HG03565 (cell line): ENCODE results near the gene PATJ.

Experiments
- ATAC-seq: cut with Tn5 transposase; IDR thresholded peaks from one replicate; pipeline ENCODE4 v1.9.1; 2021; ENCODE audit warnings: mild to moderate bottlenecking, moderate library complexity; ENCODE audit not compliant: unreplicated experiment

PATJ gene

DNA sequence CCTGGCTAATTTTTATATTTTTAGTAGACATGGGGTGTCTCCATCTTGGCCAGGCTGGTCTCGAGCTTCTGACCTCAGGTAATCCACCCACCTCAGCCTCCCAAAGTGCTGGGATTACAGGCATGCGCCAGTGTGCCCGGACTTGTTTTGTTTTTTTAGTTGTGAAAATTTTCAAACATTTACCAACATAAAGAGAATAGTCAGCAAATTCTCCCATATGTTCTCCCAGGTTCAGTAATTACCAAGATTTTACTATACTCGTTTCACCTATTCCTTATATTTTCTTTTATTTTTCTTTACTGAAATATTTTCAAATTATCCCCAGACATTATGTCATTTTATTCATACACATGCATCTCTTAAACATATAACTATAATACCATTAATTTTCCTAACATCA lies 234.3 kb downstream of the PATJ start:
- ATAC-seq: no peak

DNA sequence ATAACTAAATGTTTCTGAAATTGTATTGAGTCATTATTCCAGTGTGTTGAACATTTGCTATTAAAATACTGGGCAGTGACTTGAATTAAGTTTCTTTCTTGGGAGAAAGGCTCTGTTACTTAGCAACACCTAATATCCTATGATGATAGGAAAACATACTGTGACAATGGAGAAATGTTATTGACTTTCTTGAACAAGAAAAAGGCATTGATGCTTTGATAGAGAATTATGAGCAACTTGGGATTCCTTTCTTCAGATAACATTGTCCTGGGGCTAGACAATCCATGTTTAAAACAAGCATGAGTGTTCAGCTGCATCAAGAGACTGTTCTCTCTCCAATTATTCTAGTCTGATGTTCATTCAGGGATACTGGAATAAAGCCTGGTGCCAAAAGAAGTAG lies 236.5 kb downstream of the PATJ start:
- ATAC-seq: no peak

DNA sequence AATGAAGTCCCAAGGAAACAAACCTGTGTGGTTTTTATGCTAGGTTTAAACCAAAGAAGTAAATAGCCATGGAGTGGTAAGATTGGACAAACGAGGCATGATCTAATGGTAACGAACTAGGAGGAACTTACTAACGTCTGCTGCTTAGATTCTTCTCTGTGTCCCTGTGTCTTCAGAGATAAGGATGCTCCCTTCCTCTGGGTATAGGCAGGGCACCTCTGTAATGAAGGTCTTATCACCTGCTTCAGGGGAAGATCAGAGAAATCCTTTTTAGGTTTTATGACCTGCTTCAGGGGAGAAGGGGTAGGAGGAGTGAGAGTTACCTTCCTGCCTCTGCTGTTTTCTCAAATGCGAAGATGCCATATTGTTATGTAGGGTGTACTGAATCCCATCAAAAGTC lies 237.4 kb downstream of the PATJ start:
- no peak for ATAC-seq

DNA sequence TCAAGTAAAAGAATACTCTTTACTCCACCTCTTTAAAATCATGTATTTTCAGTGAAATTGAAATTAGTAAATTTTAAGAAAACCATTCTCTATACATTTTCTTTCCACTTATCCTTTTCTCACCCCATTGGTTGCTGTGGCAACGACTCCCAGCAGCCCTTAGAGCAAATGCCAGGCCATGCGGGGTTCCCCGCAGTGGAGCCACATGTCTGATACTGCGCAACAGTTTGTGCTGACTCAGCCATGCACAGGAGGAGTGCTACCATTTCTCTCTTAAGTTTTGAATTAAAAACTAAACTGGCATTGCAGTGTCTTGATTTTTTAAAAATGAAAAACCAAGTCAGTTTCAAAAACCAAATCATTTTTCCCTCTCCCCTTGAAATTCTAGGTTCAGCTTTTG lies 238.3 kb downstream of the PATJ start:
- no peak for ATAC-seq

DNA sequence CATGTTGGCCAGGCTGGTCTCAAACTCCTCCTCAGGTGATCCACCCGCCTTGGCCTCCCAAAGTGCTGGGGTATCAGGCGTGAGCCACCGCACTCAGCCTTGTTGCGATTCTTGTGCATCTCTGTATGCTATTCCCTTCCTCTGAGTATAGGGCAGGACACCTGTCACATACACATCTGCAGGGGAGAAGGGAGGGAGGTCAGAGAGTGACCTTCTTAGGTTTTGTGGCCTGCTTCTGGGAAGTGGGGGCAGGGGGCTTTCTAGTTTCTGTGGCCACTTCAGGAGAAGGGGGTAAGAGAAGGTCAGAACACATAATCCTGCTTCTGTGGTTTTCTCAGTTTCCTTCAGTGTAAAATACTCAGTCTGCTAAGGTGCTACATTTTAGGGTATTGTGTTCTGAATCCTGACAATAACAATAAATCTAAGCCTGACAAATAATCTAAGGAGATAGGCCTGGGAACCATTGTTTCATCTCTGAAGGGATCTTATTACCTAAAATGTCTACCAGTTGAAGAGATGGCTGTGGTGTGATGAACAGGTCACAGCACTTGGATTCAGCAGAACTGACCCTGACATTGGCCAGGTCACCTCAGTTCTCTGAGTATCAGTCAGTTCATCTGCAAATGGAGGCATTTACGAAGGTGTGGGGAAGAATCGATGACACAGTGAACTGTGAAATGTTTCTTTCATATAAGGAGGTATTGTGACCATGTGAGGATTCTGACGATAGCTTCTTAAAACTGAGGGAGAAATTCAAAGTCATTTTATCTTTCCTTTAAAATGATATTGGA lies 239.8 kb downstream of the PATJ start:
- no peak for ATAC-seq

DNA sequence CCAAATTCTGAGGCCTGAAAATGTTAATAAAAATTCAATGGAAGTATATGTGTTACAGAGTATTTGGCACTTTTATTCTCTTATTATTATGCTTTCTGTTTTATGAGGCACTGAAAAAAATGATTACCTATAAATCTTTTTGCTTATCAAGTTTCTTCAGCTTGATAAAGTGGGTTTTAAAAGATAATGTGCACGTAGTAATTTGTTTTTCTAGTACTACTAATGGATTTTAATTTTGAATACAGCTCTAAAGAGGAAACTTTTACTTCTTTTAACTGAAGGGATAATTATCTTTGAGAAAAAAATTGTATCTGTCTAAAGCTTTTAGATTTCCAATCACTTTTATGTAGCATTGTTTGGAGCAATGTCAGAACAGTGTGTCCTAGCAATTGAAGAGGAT lies 241.0 kb downstream of the PATJ start:
- no peak for ATAC-seq

DNA sequence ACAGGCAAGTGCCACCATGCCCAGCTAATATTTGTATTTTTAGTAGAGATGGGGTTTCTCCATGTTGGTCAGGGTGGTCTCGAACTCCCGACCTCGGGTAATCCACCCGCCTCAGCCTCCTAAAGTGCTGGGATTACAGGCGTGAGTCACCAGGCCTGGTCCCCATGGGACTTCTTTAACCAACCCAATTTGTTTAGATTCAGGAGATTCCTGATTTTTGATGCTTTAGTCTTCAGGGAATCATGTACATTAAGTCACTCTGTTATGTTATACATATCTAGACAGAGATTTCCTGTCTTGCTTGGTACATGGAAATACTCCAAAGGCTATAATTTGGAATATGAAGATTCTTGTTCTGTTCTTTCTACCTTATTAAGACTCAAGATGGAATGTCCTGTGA lies 250.0 kb downstream of the PATJ start:
- ATAC-seq: no peak

DNA sequence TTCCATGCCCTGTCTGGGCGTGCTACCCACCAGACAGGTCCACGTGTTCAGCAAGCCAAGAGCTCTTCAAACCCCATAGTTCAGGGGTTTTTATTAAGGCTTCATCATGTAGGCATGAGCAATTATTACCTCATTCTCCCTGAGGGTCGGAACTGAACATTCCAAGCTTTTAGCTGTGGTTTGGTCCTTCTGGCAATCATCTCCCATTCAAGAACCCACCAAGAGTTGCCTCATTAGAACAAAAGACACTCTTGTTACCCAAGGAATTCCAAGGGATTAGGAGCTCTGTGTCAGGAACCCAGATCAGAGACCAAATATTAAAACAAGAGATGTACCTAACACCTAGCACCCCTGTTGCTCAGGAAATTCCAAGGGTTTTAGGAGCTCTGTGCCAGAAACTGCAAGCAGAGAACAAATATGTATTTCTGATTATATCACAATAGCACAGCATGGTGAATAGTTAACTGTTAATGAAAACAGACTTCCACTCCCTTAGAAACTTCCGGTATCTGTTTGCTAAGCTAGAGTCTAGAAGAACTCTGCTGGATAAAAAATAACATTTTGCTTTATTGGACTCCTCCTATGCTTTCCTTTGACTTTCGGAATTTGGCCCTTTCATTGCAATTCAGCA lies 251.2 kb downstream of the PATJ start:
- ATAC-seq: no peak

DNA sequence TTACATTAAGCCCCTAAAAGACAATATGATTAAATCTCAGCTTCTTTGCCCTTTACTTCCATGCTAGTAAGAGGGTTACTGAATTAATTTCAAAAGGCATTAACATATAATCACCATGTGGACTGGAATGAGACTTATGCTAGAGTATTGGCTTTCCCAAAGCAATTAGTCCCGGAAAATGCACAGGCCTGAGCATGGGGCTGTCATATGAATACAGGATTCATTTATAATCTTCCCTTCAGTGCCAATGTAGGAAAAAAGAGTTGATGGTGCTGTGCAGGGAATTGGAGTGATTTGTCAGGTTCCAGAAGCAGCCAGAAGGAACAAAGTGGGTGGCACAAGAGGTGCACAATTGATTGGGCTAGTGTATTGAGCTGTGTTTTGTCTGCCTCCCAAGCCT lies 253.4 kb downstream of the PATJ start:
- ATAC-seq: no peak

DNA sequence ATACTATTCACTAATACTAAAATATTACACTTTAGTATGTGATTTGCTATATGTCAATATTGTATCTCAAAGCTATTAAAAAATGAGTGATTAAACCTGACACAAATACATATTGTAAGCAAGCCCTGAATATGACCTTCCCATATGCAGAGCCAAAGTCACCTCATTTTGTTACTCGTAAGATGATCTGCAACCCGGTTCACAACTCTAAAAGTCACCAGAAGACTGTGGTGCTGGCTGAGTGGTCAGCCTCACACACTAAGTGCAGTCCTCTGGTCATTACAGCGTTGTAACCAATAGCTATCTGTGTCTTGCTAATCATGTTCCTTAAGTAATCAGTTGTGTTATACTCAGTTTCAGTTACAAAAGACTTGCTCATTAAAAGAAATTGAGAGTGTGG lies 254.8 kb downstream of the PATJ start:
- ATAC-seq: no peak

DNA sequence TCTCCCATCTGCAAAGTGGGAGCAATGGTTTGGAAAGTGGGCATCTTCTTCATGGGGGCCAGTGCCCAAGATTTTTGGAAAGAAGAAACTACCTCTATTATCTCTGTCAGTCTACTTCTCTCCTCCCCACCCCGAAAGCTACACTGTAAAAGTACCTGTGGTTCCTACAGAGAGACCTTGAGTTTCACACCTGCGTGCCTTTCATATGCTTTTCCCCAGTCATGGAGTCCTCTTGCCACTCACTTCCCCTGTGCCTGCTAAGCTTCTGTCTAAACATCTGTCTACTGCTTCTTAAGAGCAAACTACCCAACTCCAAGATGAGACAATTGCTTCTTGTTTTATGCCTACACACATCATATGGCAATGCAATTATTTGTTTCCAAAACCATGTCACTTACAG lies 261.5 kb downstream of the PATJ start:
- no peak for ATAC-seq

DNA sequence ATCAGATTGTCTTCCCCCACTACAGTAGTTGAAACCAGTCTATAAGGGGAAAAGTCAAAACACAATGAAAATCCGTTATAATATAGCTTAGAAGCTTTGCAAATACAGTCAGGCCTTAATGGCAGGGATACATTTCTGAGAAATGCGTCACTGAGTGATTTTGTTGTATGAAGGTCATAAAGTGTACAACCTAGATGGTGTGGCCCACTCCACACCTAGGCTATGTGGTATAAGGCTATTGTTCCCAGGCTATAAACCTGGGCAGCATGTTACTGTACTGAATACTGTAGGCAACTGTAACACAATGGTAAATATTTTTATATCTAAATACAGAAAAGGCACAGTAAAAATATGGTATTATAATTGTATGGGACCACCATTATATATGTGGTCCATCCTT lies 264.4 kb downstream of the PATJ start:
- ATAC-seq: no peak

DNA sequence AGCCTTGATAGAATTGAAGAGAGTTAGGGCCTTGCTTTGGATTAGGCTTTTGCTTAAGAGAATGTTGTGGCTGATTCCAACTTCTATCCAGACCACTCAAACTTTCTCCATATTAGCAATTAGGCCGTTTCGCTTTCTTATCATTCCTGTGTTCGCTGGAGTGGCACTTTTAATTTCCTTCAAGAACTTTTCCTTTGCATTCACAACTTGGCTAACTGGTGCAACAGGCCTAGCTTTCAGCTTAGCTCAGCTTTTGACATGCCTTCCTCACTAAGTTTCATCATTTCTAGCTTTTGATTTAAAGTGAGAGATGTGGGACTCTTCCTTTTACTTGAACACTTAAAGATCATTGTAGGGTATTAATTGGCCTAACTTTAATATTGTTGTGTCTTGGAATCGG lies 268.7 kb downstream of the PATJ start:
- no peak for ATAC-seq

DNA sequence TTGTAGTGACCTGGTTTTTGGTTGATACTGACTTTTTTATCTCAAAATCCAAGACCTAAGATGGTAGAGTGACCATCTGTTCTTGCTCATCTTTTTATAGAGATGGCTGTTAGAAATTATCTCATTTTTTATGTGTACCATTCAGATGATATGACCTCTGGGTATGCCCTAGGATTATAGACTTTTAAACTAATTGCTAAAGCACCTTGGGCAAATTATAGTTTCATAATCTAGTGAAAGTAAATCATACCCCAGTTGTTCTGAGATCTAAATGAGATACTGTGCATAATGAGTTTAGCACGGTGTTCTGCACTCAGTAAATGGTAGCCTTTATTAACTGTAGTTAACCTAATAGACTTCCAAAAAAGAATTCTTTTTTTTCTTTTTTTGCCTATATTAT lies 269.8 kb downstream of the PATJ start:
- no peak for ATAC-seq

DNA sequence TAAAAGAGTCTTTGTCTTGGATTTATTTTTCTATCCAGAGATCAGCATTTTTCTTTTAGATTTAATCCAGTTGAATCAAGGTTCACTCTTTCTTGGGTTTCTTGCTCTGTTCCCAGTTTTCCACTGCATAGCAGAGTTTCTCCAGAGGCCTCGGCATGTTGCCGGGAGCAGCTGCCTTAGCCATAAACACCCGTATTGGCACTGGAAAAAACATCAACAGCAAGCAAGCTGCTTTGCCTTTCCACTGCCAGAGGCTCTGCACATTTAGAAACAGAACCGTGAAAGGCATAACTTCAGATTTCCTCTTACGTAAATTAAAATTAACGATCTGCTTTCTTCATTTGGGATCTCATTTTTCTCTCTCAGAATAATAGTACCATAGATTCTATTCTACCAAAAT lies 270.6 kb downstream of the PATJ start:
- no peak for ATAC-seq

DNA sequence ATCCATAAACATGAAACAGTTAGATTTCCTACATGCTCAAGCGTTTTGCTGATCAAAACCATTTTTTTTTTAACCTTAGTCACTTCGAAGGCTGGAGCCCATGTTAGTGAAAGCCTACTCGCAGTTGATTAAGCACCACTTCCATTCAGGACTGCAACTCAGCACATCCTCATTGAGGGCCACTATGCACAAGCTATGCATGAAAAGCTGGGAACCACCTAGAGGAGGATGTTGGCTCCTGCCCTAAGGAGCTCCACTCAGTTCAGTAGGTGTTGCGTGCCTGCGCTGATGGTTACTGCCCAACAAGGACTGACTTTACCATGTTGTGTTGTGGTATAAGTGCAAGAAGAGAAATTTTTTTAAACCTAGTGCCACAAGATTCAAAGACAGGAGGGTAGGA lies 271.0 kb downstream of the PATJ start:
- ATAC-seq: no peak

DNA sequence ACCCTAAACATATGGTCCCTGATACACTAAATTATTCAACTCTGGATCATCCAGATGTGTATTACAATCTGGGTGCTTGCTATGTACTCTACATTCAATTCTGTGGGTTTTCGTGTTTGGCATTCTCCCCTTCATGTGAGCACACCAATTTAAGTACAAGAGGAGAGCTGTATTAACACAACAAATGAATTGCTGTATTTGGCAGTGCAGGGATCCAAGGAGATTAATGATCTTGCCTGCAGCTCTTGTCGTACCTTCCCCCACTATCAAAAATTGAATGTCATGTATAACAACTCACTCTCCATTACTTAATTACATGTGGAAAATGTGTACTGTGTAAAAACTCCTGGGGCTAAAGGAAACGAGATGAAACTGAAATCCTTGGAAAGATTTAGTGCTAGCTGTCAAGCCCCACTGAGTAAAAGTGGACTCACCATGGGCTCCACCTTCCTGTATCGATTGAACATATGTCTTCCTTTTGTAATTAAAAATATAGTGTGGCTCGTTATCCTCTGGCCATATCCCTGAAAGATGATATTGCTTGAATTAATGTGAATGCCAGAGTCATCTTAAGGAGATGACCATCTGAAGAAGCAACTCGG lies 280.2 kb downstream of the PATJ start:
- no peak for ATAC-seq

DNA sequence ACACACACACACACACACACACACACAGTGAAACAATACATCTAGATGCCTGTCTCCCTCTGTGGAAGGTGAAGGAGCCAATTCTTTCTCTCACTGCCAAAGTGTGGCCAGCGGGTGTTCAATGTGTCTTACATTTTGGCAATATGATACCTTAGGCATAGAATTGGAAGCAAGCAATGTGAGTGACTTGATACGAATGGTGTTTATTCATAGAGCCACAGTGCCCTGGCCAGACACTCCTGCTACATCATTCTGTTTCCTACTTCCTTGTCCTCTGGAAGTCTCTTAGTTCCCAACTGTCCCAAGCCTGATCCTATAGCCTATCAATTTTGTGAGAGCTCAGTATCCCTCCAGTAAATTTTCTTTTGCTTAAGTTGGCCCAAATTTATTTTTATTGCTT lies 282.4 kb downstream of the PATJ start:
- ATAC-seq: no peak

DNA sequence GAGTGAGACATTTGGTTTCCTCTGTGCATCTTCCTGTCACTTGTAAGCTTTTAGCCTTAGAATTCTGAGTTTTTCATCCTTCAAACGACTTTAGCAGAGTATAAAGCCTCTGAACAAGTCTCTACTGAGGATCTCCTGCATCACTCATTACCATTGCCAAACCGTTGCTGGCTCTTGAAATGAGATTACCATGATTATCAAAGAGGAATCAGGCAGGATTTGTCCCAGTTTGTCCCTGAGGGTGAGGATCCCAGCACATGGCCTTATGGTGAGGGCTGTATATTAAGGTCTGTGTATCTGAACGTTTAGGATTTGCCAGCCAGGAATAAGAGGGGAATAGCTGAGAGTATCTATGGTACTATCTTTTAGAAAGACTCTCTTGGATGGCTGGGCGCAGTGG lies 282.9 kb downstream of the PATJ start:
- no peak for ATAC-seq

DNA sequence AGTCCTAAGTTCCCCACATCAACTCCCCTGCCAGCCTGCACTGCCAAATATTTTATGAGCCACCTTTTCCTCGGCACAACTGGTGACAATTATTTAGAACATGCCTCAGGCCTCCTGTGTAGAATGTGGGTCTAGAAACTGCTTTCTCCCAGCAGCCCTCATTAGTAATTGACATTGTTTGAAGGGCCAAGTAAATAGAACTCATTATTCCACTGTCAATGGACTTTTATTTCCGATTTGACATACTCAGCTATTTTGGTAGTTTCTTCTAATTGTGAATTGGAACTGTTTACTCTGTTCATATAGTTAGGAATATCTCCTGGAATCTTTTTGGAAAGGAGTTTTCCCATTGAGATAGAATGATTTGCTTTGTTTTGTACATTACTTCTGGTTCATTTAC lies 283.6 kb downstream of the PATJ start:
- ATAC-seq: no peak

DNA sequence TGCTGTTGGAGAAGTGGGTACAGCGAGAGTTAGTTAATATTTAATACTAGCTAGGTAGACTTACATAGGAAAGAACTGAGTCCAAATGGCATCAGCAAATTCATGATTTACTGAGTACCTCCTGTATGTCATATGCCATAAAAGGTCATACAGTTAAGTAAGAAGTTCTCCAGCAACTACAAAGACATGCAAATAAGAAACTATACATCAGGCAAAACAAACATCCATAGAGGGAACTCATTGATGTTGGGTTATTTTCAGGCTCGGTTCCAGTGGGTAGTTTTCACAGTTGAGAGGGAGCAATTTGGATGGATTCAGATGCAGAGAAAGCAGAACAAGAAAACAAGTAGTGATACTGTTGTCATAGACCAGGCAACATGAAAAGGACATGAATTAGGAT lies 287.4 kb downstream of the PATJ start:
- no peak for ATAC-seq

DNA sequence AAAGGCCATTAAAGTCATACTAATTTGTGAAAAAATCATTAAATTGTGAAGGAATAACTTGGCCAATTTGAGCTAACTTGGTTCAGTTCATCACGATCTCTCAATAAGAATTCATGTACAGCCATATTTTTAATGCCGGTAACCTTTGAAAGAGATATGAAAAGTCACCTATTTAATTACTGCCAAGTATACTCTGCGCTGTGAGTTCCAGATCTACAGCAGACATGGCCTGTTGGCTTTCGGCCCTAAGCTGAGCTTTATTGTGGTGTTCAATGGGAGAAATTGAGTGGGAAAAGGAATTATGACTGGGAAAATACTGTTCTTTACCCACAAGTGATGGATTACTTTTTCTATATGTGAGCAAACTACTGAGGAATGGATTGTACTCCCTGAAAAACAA lies 292.5 kb downstream of the PATJ start:
- ATAC-seq: no peak

DNA sequence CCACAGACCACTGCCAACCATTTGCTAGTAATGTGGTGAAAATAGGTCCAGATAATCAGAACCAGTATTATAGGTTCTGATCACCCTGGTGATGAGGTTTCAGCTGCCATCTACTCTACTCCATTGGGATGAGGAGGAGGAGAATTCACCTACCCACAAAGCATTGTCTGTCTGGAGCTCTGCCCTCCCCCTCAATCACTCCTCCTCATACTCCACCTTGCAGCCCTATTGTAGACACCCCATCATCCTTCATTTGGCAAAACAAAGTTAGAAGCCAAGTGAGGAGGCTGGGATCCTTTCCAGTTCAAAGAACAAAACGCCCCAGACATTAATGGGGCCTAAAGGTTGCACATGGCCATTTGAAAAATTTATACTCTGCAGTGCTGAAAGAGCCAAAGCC lies 295.0 kb downstream of the PATJ start:
- no peak for ATAC-seq
